Stromal cell of bone marrow (primary cell): ENCODE measurements around the gene RERE.
"Not testable (repeated sequence)": the region's sequence is repeated elsewhere in the genome, so short reads cannot be mapped to it uniquely, and the experiment has no call there.

Source experiments
- DNase-seq: peaks from one replicate; pipeline ENCODE4 v3.0.0-alpha.2; 2012; ENCODE audit warnings: low read depth

Gene RERE

DNA sequence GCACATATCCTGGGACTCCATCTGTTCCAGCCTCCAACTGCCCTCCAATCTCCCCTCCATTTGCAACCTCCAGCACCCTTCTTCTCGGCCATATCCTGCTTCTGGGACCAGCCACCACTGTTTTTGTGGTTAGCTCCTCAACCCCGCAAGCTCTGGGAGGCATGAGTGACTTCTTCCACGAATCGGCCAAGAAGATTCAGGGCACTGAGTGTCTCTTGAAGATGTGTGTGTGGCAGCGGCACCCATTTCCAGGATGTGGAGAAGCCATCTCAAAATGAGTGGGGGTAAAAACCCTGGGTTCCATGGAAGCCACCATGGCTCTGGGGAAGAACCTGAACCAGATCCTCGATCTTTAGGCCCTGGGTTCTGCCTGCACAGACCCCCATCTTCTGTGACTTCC, 304.9 kb downstream of the RERE start:
- no peak for DNase-seq

DNA sequence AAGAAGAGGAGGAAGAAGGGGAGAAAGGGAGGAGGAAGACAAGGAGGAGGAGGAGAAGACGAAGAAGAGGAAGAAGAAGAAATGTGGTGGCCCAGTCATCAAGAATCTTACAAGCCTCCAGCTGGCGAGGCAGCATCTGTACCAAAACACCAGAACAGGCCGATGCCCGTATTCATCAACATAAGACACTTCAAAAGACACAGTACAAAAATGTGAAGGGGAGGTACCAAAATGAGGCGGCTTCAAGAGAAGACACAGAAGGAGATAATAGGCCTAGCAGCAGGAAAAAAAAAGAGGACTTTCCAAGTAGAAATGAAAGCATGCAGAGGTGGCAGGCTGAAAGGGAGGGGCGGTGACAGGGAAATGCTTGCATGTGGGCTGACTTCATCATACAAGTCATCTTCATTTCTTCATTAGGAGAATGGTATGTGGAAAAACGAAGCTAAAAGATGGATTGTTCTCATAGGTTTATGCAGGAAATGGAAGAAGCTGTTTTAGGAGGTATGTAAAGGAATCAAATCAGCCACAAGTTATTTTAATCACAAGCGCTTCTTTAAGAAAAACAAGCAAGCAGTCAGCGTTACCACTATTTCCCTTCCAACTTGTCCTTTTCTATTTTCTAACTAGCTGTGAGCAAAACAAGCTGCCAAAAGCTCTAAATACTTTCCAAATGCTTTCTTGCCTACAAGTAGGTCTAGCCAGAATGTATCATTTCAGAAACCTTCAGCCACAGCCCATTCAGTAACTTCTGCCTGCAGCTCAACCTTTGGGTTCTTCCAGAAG, 307.2 kb downstream of the RERE start:
- peak; percentile 60 for DNase-seq

GRCh38 chr1:8509579-8509978, 307.9 kb downstream of the RERE start:
- no peak for DNase-seq

GRCh38 chr1:8506995-8507615, 310.3 kb downstream of the RERE start:
- DNase-seq: no peak

- DNase-seq: no peak
Observed at GRCh38 chr1:8506456-8506855, 311.0 kb downstream of the RERE start.

DNA sequence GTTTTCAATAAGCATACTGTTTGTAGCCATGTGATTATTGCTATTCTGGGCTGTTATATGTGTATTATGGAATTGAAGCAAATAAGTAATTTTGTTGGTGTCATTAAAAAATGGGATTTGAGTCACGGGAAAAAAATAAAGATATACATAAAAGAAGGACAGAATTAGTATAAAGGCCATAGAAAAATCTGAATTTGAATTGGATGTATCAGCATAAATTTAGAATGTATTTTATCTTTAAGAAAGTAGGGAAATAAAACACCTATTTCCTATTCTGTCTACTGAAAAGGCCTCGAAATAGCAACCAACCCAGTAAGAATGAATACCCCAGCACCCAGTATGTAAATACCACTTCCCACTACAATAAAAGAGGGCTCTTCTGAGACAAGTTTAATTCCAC, 313.6 kb downstream of the RERE start:
- no peak for DNase-seq

DNA sequence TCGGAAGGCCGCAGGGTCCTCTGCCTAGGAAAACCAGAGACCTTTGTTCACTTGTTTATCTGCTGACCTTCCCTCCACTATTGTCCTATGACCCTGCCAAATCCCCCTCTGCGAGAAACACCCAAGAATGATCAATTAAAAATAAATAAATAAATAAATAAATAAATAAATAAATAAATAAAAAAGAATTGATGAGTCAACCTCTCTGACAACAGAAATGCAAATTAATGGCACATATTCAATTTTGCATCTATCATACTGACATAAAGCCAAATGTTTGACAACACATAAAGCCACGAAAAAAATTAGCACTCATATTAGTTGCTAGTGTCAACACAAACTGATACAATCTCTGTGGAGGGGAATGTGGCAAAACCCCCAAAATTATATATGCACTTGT, 314.5 kb downstream of the RERE start:
- DNase-seq: not testable (repeated sequence)

DNA sequence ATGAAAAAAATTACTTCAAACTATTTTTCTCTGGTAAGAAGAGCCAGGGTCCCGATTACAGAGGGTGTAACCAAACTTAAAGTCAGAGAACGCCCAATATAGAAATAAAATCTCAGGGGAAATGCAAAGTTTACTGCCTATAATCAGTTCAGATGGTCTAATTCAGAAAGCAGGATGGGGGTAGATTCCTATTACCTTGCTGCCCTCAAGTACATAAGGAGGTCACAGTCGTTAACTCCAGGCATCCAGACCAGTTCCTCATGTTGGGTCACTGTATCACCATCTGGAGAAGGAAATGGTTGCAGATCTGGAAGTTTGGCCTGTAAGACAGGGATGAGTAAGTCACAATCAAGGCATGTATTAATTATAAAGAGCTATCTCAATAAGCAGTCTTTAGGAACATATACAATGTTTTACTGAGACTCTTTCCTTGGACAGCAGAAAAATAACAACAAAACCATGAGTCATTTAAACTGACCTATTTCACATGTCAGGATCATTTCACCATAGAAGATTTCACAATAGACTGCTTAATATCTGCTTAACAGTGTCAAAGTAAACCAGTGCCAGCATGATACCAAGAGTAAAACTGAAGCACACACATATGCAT, 320.1 kb downstream of the RERE start:
- peak; percentile 46 for DNase-seq

- DNase-seq: no peak
Observed at GRCh38 chr1:8496473-8496872, 321.0 kb downstream of the RERE start.

- no peak for DNase-seq
Observed at GRCh38 chr1:8495928-8496401, 321.5 kb downstream of the RERE start.

GRCh38 chr1:8494681-8495080, 322.8 kb downstream of the RERE start:
- DNase-seq: no peak

- no peak for DNase-seq
Observed at GRCh38 chr1:8493916-8494540, 323.4 kb downstream of the RERE start.

GRCh38 chr1:8487249-8487648, 330.2 kb downstream of the RERE start:
- DNase-seq: no peak

GRCh38 chr1:8486047-8486446, 331.4 kb downstream of the RERE start:
- no peak for DNase-seq

DNA sequence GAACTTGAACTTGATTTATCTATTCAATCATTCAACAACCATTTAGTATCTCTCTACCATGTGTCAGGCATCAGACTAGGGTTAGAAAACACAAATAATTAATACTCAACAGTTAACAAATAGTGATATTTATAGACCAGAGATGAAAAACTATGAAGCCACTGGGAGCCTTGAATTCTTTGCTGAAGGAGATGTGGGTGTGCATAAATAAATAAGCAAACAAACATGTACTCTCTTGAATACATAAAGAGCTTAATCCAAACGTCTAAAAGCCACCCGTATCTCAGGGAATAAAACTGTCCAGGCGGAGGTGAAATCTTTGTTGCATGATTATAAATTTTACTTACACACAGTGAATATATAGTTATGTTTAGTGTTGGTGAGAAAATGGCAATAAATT, 333.9 kb downstream of the RERE start:
- DNase-seq: no peak

DNA sequence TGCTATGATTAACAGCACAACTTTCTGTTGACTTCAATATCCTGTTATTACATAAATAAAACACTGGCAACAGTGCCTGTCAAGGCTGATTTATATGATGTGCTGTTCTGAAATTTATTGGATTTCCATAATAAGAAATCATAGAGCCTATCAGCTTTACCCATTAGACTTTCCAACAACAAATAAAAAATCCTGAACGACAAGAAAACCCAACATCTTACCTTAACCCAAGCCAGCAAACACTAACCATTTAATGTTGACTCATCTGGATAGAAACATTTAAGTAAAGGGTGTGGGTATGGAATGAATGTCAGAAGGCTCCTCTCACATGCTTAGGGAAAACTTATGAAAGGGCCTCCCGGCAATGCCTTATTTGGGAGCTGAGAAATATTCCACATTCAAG, 334.5 kb downstream of the RERE start:
- no peak for DNase-seq

GRCh38 chr1:8481650-8482380, 335.6 kb downstream of the RERE start:
- DNase-seq: no peak

- no peak for DNase-seq
Observed at GRCh38 chr1:8478566-8478965, 338.9 kb downstream of the RERE start.

- DNase-seq: no peak
Observed at GRCh38 chr1:8477983-8478362, 339.5 kb downstream of the RERE start.

DNA sequence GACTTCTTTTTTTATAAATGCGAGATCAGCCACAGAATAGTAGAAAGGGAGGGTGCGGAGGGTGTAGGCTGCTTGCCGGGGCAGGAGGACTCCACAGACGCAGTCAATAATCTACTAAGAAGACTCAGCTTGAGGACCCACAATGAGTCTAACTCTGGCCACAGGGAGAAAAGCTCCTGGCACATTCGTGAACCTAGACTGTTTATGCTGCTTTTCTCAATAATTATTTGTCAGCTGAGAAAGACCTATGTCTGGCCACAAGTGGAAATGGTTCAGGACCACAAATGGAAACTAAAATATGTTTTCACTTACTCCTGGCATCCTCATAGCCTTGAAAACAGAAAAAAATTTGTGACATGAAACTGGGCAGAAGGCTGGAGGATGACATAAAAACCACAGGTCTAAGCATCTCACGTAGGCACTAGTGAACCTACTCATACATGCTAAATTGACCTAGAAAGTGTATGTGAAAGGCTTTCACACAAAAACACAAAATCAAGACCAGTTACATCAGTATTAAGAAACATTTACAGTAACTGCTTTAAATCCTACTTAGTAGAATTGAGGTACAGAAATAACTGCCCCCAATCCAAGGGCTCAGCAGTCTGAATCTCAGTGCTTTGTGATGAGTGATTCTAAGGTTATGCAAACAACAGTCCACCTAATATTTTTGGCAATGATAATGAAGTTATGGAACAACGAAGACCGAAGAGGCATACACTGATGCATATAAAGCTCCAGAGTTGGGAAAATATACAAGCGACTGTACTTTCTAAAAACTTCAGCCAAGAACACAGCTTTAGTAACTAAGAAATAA, 340.1 kb downstream of the RERE start:
- peak; percentile 65 for DNase-seq

DNA sequence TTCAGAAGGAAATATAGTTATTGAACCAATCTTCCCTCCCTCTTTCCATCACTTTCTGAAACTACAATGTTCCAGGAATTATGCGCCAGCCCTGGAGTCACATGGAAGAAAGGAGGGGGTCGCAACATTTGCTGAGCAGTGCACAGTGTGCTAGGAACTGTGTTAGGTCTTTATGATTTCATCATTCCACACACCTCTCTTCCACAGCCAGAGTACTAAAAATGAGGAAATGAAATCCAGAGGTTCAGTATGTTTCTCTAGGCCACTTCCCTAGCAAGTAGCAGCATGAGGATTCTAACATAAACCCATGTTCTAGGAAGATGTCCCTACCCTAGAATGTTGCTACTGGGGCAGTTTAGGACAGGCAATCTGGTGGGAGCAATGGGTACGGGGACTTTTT, 341.4 kb downstream of the RERE start:
- no peak for DNase-seq
